Osteoblast (primary cell): Measurements from ENCODE around the gene CACUL1. TPM values are rescaled to one million over a fixed set of nuclear protein-coding genes. Genes with fewer than 3 reads are reported as not detected.
A peak's percentile ranks its signal among the peaks of the same experiment; 100 is the strongest.

Source experiments
- DNase-seq: peaks from one replicate; pipeline ENCODE4 v3.0.0; 2011; ENCODE audit warnings: low spot score, mixed read lengths; ENCODE audit not compliant: insufficient read length; ENCODE audit errors: missing footprints
- H2AFZ ChIP-seq: 2 replicates; pipeline ENCODE4 v1.6.0; 2011; ENCODE audit warnings: mild to moderate bottlenecking, low read length
- H3K27ac ChIP-seq: 2 replicates; pipeline ENCODE4 v1.5.1; 2011; ENCODE audit warnings: mild to moderate bottlenecking, low read depth, low read length, moderate library complexity
- H3K27me3 ChIP-seq: 2 replicates; pipeline ENCODE4 v1.6.0; 2012; ENCODE audit warnings: mild to moderate bottlenecking, control low read depth, inconsistent platforms, low read length, moderate library complexity; ENCODE audit not compliant: insufficient read depth
- H3K36me3 ChIP-seq: 2 replicates; pipeline ENCODE4 v1.5.1; 2011; ENCODE audit warnings: mild to moderate bottlenecking, low read length, control low read depth, moderate library complexity; ENCODE audit not compliant: insufficient read depth
- H3K4me1 ChIP-seq: 2 replicates; pipeline ENCODE4 v1.5.1; 2011; ENCODE audit warnings: mild to moderate bottlenecking, low read length, control low read depth, moderate library complexity; ENCODE audit not compliant: insufficient read depth
- H3K4me2 ChIP-seq: 2 replicates; pipeline ENCODE4 v1.6.0; 2011; ENCODE audit warnings: mild to moderate bottlenecking, low read length; ENCODE audit not compliant: insufficient read depth
- H3K4me3 ChIP-seq: fragments of 200-600 bp; sonication (generic); 3 replicates; pipeline ENCODE4 v1.5.1; 2012; ENCODE audit warnings: mild to moderate bottlenecking, low read length, inconsistent platforms; ENCODE audit not compliant: insufficient read depth
- H3K79me2 ChIP-seq: 2 replicates; pipeline ENCODE4 v1.6.0; 2012; ENCODE audit warnings: mild to moderate bottlenecking, low read length, control low read depth, inconsistent platforms; ENCODE audit not compliant: insufficient read depth
- H3K9me3 ChIP-seq: 2 replicates; pipeline ENCODE4 v1.5.1; 2011; ENCODE audit warnings: low read depth, low read length, control low read depth
- H4K20me1 ChIP-seq: 2 replicates; pipeline ENCODE4 v1.6.0; 2012; ENCODE audit warnings: mild to moderate bottlenecking, low read length, control low read depth; ENCODE audit not compliant: insufficient read depth
- total RNA-seq: library from RNA; depleted of rRNA; stranded (reverse); fragments of >200 nt; gene quantifications from 2 replicates; pipeline ENCODE4 v1.2.3, GENCODE V29; 2012
- TF ChIP-seq, protein P1 (sequence below): IDR thresholded peaks from 2 replicates; pipeline ENCODE4 v1.5.1; 2011; ENCODE audit warnings: mild to moderate bottlenecking, low read depth, low read length, moderate library complexity; ENCODE audit errors: extremely low read depth

CACUL1 gene
- total RNA-seq, 1 donor, result 32.6 TPM

DNA sequence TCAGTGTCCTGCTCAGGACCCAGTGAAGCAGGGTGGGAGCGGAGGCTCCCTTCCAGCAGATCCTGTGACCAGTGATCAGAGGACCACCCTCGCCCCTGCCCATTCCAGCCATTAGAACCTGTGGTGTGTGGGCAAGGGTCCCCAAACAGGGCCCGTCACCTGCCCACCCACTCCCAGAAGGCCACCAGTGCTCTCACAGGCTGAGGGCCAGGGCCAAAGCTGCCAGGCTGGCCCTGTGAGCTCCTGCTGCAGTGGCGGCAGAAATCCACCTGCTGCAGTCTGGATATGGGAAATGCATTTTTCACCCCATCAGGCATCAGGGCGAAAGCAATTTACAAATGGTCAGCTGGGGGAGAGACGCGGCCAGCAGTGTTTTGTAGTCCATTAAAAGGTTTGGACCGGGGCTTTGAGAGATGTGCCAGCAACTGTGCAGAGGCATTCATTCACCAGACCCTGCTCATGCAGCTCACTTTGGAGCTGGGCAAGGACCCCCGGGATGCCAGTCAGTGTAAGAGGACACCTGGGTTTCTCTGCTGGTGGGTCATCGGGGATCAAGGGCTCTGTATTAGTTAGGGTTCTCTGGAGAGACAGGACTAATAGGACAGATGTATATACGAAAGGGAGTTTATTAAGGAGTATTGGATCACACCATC, 84.2 kb downstream of the CACUL1 start:
- no peaks in the 10 kb centered on the region for H3K9me3 ChIP-seq

DNA sequence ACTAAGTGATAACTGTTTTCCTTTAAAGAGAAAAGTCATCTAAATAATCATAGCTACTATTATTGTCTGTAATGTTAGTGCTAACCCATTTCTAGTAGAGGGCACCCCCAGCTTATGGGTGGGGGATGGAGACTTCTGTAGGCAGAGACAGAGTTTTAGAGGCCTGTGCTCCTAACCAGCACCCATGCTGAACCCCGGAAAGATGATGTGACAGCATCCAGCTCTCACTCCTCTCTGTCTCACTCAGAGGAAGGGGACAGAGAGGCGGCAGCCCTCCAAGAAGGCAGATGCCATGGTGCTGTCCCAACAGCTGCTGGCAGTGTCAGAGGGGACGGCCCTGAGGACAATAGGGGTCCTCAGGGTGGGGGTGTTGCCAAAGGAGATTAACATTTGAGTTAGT, 84.9 kb downstream of the CACUL1 start:
- Histone ChIP-seq H3K4me3 (peak overlapping the region; percentile 6), H3K79me2 (no peaks in the 10 kb centered on the region), H3K27me3 (no peaks in the 10 kb centered on the region), H3K4me1 (peaks cover 8% of the 10 kb centered on the region), H3K36me3 (no peaks in the 10 kb centered on the region), H4K20me1 (no peaks in the 10 kb centered on the region), H3K27ac (no peak overlapping the region), H3K9me3 (no peaks in the 10 kb centered on the region), H2AFZ (no peak overlapping the region), H3K4me2 (peak overlapping the region; percentile 54)
- TF ChIP-seq, protein P1, sequence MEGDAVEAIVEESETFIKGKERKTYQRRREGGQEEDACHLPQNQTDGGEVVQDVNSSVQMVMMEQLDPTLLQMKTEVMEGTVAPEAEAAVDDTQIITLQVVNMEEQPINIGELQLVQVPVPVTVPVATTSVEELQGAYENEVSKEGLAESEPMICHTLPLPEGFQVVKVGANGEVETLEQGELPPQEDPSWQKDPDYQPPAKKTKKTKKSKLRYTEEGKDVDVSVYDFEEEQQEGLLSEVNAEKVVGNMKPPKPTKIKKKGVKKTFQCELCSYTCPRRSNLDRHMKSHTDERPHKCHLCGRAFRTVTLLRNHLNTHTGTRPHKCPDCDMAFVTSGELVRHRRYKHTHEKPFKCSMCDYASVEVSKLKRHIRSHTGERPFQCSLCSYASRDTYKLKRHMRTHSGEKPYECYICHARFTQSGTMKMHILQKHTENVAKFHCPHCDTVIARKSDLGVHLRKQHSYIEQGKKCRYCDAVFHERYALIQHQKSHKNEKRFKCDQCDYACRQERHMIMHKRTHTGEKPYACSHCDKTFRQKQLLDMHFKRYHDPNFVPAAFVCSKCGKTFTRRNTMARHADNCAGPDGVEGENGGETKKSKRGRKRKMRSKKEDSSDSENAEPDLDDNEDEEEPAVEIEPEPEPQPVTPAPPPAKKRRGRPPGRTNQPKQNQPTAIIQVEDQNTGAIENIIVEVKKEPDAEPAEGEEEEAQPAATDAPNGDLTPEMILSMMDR, result no peak
- no peak for DNase-seq

More for the DNA sequence above, 84.2 kb downstream of the CACUL1 start:
- TF ChIP-seq, protein P1, result no peak
- H3K27me3 ChIP-seq, result no peaks in the 10 kb centered on the region
- no peak overlapping the region for H2AFZ ChIP-seq
- H3K4me2 ChIP-seq, result no peak overlapping the region
- peaks cover 8% of the 10 kb centered on the region for H3K4me1 ChIP-seq
- H4K20me1 ChIP-seq, result no peaks in the 10 kb centered on the region
- DNase-seq, result no peak
- H3K79me2 ChIP-seq, result no peaks in the 10 kb centered on the region
- no peak overlapping the region for H3K4me3 ChIP-seq
- no peaks in the 10 kb centered on the region for H3K36me3 ChIP-seq
- no peak overlapping the region for H3K27ac ChIP-seq

DNA sequence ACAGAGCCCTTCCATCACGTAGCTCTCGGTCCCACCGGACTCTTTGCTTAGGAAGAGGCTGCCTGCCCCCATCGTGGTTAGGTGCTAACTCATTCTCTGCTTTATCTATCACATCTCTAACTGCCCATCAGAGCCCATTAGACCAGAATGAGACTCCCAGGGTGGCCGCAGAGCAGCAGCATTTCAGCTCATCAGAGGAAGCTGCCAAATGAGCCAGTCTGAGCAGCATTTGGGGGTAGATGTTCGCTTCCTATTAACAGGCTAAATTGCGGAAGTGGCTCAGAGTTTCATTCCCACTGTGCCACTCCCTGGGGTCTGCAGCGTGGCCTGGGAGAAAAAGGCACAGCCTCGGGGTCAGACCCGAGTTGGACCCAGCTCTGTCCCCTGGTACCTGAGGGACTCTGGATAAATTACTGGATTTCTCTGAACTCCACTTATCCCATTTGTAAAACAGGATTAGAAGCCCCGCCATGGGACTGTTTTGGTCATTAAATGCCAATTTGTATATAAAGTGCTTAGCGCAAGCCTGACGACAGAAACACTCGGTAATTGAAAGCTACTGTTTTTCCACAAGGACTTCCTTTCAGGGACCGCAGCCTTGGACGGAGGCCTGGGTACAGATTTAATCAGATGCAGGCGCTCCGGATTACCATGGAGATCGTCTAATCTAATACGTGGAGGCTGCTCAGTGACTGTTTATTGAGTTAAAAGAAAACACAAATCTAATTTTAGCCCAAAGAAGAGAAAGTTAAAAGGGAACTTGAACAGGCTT, 85.6 kb downstream of the CACUL1 start:
- DNase-seq, result no peak
- H3K4me3 ChIP-seq, result no peak overlapping the region
- H2AFZ ChIP-seq, result no peak overlapping the region
- H3K79me2 ChIP-seq, result no peaks in the 10 kb centered on the region
- no peaks in the 10 kb centered on the region for H3K9me3 ChIP-seq
- H4K20me1 ChIP-seq, result no peaks in the 10 kb centered on the region
- peaks cover 8% of the 10 kb centered on the region for H3K4me1 ChIP-seq
- TF ChIP-seq, protein P1, result no peak
- H3K4me2 ChIP-seq, result peak overlapping the region; percentile 54
- H3K36me3 ChIP-seq, result no peaks in the 10 kb centered on the region
- H3K27me3 ChIP-seq, result no peaks in the 10 kb centered on the region
- no peak overlapping the region for H3K27ac ChIP-seq

DNA sequence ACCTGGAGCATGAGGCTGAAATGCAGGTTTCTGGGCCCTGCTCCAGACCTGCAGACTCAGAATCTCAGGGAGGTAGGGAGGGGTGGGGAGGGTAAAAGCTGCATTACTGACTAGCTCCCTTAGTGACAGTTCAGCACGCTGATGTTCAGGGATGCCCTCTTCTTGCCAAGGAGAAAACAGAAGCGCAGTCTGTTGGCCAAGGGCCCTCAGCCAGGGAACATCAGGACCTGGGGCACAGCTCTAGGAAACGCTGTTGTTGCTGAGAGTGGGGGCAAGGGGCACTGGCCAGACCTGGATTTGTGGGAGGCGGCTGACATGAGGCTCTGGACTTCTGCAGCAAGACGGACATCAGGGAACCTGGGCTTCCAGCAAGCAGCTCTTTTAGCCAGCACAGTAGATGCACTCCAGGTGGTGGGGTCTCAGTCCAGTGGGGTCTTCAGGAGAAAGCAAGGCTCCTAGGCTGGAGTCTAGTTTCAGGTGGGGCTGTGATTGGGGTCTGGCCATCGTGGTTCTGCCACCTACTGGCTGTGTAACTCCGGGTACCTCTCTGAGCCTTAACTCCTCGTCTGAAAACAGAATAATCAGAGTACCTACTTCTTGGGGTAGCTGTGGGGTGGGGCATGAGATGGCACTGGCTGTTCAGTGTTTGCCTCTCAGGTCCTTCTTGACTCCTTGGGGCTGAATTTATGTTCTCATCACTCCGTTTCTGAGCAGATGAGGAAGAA, 86.4 kb downstream of the CACUL1 start:
- Histone ChIP-seq H3K4me3 (no peak overlapping the region), H3K27ac (no peak overlapping the region), H3K79me2 (no peaks in the 10 kb centered on the region), H2AFZ (no peak overlapping the region), H4K20me1 (no peaks in the 10 kb centered on the region), H3K4me2 (no peak overlapping the region), H3K9me3 (no peaks in the 10 kb centered on the region), H3K36me3 (no peaks in the 10 kb centered on the region), H3K27me3 (no peaks in the 10 kb centered on the region), H3K4me1 (peaks cover 8% of the 10 kb centered on the region)
- TF ChIP-seq, protein P1, result no peak
- peak; percentile 54 for DNase-seq
